ENCODE results near the gene BHLHE41. TPM values are rescaled to one million over a fixed set of nuclear protein-coding genes. Genes with fewer than 3 reads are reported as not detected.
A peak's percentile ranks its signal among the peaks of the same experiment; 100 is the strongest.

BHLHE41 gene
- total RNA-seq, 1 donor from 2014 or later: 2.1 TPM

GRCh38 chr12:26100666-26101349, 24.0 kb downstream of the BHLHE41 start:
- DNase-seq (ENCODE audit: low read depth): peak; percentile 11
- Histone ChIP-seq H3K4me3 (ENCODE audit: low read depth, low read length) (no peak overlapping the region), H3K27me3 (ENCODE audit: control insufficient read depth, insufficient read depth, low read length) (no peaks in the 10 kb centered on the region), H3K36me3 (ENCODE audit: control insufficient read depth, insufficient read depth, low read length) (no peaks in the 10 kb centered on the region)
- no peak for TF ChIP-seq CTCF (IDR thresholded peaks at IDR 0.05; ENCODE audit: insufficient read depth, low read length, severe bottlenecking)
- no peak for FAIRE-seq

GRCh38 chr12:26097046-26097878, 27.6 kb downstream of the BHLHE41 start:
- FAIRE-seq: no peak
- Histone ChIP-seq H3K36me3 (ENCODE audit: control insufficient read depth, insufficient read depth, low read length) (no peaks in the 10 kb centered on the region), H3K27me3 (ENCODE audit: control insufficient read depth, insufficient read depth, low read length) (no peaks in the 10 kb centered on the region), H3K4me3 (ENCODE audit: low read depth, low read length) (no peak overlapping the region)
- DNase-seq (ENCODE audit: low read depth): peak; percentile 78
- TF ChIP-seq CTCF (IDR thresholded peaks at IDR 0.05; ENCODE audit: insufficient read depth, low read length, severe bottlenecking): peak; percentile 79

GRCh38 chr12:26096036-26096435, 28.8 kb downstream of the BHLHE41 start:
- no peak for FAIRE-seq
- Histone ChIP-seq H3K4me3 (ENCODE audit: low read depth, low read length) (no peak overlapping the region), H3K36me3 (ENCODE audit: control insufficient read depth, insufficient read depth, low read length) (no peaks in the 10 kb centered on the region), H3K27me3 (ENCODE audit: control insufficient read depth, insufficient read depth, low read length) (no peaks in the 10 kb centered on the region)
- no peak for TF ChIP-seq CTCF (IDR thresholded peaks at IDR 0.05; ENCODE audit: insufficient read depth, low read length, severe bottlenecking)
- no peak for DNase-seq (ENCODE audit: low read depth)

DNA sequence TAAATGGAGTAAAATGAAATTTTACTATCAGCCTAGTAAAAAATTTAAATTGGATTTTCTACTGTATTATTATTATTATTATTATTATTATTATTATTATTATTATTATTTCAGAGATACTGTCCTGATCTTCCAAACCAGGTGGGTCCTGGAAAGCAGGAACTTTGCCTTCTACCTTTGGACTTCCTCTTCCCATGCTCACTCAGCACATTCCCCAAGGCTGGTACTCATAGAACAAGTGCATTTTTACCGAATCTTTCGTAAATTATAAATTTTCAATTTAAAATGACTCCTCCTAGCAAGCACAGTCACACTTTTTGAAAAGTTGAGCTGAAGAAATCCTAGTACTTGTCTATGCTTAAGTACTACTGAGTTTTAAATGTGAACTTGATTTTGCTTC, 29.7 kb downstream of the BHLHE41 start:
- DNase-seq (ENCODE audit: low read depth): no peak
- FAIRE-seq: no peak
- no peaks in the 10 kb centered on the region for H3K36me3 ChIP-seq (ENCODE audit: control insufficient read depth, insufficient read depth, low read length)
- no peaks in the 10 kb centered on the region for H3K27me3 ChIP-seq (ENCODE audit: control insufficient read depth, insufficient read depth, low read length)
- TF ChIP-seq CTCF (IDR thresholded peaks at IDR 0.05; ENCODE audit: insufficient read depth, low read length, severe bottlenecking): no peak
- no peak overlapping the region for H3K4me3 ChIP-seq (ENCODE audit: low read depth, low read length)

DNA sequence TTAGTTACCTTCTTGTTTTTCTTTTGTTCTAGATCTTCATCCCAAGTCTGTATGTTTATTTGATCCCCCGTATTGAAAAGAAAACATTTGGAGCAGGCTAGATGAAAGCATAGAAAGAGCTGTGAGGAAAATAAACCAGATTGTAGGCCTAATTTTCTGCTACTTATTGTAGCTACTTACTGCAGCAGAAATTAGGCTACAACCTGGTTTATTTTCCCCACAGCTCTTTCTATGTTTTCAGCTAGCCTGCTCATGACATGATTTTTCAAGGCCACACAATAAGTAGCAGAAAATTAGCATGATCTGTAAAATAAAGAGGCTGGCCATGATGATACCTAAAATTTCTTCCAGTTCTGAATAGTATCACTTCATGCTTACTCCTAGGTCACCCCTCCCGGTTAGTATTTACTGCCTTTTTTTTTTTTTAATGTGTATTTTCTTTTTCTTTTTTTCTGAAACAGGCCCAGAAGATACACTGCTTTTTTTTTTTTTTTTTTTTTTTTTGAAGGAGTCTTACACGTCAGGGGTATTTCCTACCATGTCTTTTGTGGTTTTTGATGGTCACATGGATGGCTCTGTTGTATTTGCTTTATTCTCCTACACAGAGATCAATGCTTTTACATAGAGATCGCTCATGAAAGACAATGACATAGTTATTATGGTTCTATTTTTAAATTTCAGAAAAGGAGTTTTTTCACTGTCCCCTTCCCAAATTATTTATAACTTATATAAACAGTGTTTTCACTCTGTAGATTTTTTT, 32.3 kb downstream of the BHLHE41 start:
- FAIRE-seq (no peak), DNase-seq (ENCODE audit: low read depth) (no peak)
- Histone ChIP-seq H3K4me3 (ENCODE audit: low read depth, low read length) (no peak overlapping the region), H3K36me3 (ENCODE audit: control insufficient read depth, insufficient read depth, low read length) (no peaks in the 10 kb centered on the region), H3K27me3 (ENCODE audit: control insufficient read depth, insufficient read depth, low read length) (no peaks in the 10 kb centered on the region)
- TF ChIP-seq CTCF (IDR thresholded peaks at IDR 0.05; ENCODE audit: insufficient read depth, low read length, severe bottlenecking): no peak

All from bronchial epithelial cell (primary cell).